ENCODE measurements around the gene S100A12.

DNA sequence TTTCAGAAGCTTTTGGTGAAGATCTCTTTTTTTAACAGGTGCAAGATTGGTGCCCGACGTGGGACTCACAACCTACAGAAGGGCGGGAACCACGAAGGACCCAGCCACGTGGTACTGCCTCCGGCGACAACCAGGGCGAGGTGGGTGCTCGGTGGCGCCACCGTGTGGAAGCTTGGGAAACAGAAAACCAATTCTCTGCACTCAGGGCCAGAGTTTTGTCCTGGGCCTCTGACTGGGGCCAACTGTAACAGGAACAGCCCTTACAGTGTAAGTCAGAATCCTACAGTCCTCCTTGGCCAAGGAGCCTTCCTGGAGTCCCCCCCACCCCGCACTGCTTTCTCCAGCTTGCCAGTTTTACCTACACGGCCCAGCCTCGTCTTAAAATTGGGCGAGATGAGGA is 29.3 kb upstream of the S100A12 start:
- TF ChIP-seq GATA2 (IDR thresholded peaks at IDR 0.05; ENCODE audit: low read depth, low read length) (no peak), GATA3 (IDR thresholded peaks at IDR 0.05; ENCODE audit: low read depth, low read length) (no peak)

Data from SH-SY5Y (cell line).